HG02970 (cell line): ENCODE results near the gene ADAMTS15.

Experiments
- ATAC-seq: cut with Tn5 transposase; IDR thresholded peaks from one replicate; pipeline ENCODE4 v1.9.1; 2021; ENCODE audit warnings: mild to moderate bottlenecking, moderate library complexity, moderate number of reproducible peaks; ENCODE audit not compliant: unreplicated experiment, low FRiP score

Gene ADAMTS15

DNA sequence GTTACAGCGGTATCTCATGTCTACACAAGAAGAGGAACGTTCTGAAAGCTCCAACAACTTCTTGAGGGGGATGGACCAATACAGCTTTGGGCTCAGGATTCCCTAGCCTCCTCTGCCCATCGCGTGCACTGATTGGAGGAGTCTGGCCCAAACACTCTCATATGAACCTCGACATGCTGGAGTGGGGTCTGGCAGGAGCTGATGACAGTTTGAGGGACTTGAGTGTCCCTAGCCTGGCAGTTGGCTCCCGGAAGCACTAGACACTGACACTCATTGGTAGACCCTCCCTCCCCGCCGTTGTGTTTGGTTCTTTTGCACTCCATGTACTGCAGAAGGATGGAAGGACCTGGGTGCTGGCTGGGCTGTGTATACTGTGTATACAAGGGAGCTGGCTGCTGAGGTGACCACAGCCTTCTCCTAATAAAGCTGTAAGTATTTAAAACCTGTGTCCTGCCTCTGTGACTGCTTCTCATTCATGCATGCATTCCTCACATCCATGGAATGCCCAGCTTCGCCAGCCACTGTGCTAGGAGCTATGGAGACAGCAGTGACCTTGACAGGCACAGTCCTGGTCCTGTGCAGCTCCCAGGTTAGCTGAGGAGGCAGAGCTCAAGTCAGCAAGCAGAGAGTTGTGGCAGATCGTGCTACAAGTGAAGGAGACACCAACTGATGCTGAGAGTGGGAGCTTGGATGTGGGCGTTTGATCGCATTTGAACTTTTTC, 27.9 kb downstream of the ADAMTS15 start:
- no peak for ATAC-seq

DNA sequence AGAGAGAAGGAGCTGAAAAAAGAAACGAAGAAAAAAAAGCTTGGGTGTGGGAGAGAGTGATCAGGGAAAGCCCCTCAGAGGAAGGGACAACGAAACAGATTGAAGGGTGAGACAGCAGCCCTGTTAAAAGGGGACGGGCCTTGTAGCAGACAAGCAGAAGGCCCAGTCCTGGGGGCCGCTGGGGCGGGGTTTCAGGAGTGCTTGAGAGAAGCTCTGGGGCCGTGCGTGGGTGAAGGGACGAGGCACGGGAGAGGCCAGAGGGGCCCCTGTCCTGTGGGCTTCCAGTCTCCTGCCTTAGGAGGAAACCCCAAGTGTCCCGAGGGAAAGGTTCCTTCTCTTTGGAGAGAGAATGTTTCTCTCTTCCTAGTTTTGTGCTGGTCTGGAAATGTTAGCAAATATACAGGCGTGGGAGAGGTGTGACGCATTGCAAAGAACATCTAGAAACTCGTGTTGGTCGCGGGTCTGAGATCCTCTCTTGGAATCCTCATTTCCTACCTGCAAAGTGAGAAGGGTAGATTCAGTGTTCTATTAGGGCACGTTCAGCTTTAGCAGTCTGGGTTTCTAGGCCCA, 28.6 kb downstream of the ADAMTS15 start:
- ATAC-seq = no peak

DNA sequence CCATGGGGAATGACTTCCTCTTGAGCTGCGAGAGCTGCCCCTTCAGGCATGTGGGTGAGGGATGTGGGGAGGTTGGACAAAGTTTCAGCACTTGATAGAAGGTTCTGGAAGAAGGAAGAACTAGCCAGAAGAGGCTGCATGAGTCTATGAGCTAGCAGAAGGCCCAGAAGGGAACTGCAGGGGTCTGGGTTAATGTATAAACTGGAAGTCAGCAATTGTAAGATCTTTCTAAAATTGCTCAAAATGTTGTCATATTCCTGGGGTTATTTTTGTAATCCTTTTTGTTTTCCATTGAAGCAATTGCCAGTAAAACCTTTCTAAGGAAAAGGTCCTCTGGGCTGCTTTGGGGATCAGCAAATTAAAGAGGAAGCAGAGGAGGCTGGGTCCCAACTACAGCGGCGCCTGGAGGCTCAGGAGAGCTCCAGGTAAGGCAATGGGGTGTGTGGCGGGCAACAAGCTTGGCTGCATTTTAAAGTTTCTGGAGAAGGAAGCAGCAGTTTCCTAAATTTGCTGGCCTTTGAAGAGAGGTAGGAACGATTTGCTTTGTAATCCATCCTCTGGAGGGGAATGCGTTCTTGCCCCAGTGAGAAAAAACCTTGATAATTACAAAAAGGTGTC, 29.2 kb downstream of the ADAMTS15 start:
- no peak for ATAC-seq

DNA sequence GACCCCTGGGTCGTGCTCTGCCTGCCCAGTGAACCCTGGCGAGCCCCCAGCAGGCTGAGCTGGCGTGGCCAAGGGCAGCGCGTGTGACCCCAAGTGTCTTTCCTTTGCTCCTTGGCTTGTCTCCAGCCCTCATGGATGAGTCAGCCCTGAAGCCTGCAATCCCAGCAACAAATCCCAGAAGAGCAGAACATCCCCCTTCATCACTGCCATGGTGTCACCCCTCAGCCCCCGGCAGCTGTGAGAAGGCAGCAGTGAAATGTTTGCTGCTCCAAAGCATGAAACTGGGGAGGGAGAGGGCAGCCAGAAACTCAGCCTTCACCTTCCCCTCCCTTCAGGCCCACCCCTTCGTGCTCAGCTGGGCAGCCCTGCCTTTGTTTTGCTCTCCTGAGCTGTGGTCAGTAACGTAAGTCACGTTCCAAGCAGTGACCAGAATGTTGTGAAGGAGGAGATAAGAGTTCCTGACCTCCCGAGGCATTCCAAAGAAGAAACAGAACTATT, 29.8 kb downstream of the ADAMTS15 start:
- ATAC-seq = no peak

DNA sequence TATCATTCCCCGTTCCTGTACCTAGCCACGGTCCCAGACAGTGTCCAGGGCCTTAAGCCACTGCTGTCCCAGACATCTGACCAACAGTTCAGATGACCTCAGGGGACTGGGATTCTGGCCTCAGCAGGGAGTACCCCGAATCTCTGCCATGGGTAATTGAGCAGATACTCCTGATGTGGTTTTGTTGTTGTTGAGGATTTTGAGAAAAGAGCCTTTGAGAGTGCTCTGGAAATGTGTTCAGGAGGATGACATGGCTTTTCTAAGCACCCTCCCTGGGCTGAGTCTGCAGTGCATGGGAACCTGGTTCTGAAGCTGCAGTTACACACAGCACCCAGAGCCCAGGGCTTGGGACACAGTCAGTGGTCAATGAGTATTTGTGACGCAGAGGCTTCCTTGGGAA, 30.4 kb downstream of the ADAMTS15 start:
- no peak for ATAC-seq

- no peak for ATAC-seq
Measured at GRCh38 chr11:130480186-130480585, 31.7 kb downstream of the ADAMTS15 start.

DNA sequence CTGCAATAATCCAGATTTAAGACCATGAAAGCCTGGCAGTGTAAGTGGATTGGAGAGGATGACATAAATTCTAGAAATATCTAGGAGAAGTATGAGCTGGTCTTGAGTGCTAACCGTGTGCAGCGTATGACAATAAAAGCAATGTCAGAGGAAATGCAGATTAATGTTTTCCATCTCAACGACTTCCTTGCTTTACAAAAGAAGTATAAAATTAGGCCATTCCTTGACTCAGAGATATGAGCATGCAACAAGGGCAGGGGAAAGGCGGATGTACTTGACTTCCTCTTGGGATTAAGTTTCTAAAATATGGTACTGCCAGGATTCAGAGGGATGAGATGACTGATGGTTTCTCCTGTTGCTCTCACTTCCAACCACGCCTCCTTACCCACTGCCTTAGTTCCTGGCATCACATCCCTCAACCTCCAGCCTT, 32.3 kb downstream of the ADAMTS15 start:
- no peak for ATAC-seq

GRCh38 chr11:130483124-130483523, 34.7 kb downstream of the ADAMTS15 start:
- no peak for ATAC-seq

DNA sequence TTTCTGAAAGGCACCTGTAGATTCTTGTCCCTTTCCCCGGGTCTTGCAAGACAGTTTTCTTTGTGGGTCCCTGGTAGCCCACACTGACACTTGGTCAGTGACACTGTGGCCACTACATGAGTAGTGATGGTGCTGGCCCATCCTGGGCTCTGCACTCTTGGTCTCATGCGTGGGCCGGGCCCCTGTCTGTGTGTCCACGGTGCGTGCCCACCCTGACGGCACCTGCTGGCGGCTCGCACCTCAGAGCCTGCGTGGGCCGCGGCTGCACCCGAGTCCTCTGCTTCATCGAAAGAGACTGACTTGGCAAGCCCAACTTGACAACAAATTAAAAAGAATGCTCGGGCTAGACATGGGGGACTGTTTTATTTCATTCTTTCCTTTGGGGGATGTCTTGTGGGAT, 37.5 kb downstream of the ADAMTS15 start:
- no peak for ATAC-seq

GRCh38 chr11:130486391-130486836, 38.0 kb downstream of the ADAMTS15 start:
- ATAC-seq = no peak

GRCh38 chr11:130486987-130487923, 38.8 kb downstream of the ADAMTS15 start:
- ATAC-seq = no peak

DNA sequence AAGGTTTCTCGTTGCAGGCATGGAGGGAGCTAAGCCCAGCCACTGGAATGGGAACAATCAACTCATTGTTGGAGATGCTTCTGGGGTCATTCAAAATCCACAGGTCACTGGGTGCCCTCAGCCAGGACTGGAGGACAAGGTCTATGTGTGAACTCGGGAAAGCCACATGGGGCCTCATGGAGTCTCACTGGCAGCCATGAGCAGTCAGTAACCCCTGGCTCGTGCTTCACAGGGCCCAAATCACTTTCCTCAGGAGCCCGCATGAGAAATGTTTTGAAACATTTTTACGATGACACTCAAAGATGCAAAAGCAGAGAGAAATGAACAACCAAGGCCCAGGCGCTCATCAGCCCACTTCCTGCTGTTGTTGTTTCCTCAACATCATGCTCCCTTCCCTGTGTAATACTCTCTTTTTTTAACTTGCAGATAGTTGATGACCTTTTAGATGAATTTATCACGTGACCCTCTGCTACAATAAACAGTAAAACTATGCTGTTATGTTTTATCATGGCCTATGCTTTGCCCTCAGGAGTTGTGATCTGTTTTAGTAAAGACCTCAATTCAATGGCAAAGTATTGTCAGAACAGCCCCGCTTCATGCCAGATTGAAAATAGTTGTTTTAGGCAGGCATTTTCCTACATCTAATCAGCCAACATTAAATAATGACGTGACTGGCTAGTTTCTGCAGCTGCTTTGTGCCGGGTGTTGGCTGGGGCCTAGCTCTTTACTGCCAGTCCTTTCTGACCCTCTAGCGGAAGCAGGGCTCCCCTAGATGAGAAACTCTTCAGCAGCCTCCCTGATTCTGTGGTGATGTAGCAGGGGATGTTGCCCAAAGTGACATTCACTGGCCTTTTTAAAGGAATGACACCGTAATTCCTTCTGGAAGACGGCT, 39.7 kb downstream of the ADAMTS15 start:
- ATAC-seq = no peak

DNA sequence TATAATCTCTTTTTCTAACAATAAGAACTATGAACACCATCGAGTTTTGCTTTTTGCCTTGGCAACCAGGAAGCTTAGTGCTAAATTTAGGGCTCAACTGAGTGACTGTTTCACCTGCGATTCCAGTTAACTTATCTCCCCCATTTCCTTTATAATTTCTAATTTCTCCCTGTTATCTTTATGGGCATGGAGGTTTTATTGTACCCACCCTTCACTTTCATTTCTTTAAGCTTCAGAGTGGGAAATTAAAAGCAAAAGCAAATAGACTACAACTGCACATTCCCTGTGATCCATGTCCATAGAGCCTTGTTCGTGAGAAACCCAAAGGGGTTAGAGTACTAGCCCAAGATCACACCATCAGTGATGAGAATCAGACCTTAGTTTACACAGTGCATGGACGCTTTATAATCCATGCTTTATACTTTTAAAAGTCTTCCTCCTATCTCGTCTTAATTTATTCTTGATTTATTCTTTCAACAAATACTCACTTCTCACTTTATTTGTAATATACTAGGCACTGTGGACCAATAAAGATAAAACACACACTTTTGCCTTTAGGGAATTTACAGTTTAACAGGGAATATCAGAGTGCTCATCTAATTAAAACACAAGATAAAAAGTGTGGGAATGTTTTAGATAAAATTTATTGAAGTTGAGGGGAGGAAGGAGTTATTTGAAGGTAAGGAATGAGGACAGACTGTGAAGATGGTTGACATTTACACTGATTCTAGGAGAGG, 40.6 kb downstream of the ADAMTS15 start:
- no peak for ATAC-seq

DNA sequence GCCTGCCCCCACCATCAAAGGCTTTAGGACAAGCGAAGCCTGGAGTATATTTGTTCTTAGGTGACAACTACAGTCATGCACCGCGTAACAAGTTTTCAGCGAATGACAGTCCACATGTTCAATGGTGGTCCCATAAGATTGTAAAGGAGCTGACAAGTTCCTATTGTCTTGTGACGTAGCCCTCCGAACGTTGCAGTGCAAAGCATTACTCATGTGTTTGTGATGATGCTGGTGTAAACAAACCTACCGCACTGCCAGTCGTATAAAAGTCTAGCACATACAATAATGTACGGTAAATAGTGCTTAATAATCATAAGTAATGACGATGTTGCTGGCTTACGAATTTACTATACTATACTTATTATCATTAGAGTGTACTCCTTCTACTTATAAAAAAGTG, 41.3 kb downstream of the ADAMTS15 start:
- no peak for ATAC-seq

GRCh38 chr11:130490682-130491449, 42.4 kb downstream of the ADAMTS15 start:
- no peak for ATAC-seq

DNA sequence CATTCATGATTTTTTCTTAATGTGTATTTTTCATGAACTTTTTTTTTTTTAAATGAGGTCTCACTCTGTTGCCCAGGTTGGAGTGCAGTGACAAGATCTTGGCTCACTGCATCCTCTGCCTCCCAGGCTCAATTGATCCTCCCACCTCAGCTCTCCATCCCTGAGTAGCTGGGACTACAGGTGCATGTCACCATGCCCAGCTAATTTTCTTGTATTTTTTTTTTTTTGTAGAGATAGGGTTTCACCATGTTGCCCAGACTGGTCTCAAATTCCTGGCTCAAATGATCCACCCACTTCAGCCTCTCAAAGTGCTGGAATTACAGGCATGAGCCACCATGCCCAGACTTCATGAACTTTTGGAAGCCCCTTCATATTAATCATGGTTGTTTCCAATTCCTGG, 49.7 kb downstream of the ADAMTS15 start:
- no peak for ATAC-seq

- ATAC-seq = no peak
Measured at GRCh38 chr11:130499828-130500227, 51.4 kb downstream of the ADAMTS15 start.

DNA sequence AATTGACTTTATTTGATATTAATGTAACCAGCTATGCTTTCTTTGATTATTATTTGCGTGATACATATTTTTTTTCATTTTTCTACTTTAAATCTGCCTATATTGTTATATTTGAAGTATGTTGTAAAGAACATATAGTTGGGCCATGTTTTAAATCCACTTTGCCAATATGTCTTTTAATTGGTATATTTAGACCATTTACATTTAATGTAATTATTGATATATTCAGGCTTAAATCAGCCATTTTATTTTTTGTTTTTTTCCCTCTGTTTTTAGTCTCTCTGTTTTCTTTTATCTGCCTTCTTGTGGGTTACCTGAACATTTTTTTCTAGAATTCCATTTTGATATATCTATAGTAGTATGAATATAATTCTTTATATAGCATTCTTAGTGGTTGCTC, 55.9 kb downstream of the ADAMTS15 start:
- no peak for ATAC-seq
